ENCODE data around the gene SURF1.

DNA sequence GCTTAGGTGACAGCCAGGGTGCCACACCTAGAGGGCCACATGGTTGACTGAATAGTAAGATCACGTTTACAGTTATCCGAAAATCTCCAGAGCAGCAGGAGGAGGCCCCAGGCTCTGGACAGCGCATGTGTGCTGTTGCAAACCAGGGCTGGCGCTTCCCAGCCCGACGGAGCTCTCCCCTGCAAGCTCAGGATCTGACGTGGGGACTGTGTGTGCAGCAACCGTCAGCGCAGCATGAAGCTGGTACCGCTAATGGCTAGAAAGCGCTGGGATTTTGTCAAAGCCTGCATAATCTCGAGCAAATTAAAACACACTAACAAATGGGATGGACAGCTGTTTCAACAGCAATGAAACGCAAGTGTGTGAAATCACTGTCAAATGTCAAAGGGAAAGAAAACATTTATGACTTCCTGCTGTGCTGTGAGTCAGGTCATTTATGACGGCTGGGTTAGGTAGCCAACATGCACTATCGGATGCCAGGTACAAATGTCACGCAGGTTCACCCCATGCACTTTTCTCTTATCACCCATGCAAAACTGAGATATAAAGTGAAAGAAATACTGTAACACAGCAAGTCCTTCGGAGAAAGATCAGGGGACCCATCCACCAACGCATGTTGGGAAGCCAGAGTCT is 12.1 kb upstream of the SURF1 start:
- TF ChIP-seq, protein P1, sequence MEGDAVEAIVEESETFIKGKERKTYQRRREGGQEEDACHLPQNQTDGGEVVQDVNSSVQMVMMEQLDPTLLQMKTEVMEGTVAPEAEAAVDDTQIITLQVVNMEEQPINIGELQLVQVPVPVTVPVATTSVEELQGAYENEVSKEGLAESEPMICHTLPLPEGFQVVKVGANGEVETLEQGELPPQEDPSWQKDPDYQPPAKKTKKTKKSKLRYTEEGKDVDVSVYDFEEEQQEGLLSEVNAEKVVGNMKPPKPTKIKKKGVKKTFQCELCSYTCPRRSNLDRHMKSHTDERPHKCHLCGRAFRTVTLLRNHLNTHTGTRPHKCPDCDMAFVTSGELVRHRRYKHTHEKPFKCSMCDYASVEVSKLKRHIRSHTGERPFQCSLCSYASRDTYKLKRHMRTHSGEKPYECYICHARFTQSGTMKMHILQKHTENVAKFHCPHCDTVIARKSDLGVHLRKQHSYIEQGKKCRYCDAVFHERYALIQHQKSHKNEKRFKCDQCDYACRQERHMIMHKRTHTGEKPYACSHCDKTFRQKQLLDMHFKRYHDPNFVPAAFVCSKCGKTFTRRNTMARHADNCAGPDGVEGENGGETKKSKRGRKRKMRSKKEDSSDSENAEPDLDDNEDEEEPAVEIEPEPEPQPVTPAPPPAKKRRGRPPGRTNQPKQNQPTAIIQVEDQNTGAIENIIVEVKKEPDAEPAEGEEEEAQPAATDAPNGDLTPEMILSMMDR (IDR thresholded peaks at IDR 0.05; ENCODE audit: insufficient read depth, low read length), result no peak
- TF ChIP-seq, protein P2, sequence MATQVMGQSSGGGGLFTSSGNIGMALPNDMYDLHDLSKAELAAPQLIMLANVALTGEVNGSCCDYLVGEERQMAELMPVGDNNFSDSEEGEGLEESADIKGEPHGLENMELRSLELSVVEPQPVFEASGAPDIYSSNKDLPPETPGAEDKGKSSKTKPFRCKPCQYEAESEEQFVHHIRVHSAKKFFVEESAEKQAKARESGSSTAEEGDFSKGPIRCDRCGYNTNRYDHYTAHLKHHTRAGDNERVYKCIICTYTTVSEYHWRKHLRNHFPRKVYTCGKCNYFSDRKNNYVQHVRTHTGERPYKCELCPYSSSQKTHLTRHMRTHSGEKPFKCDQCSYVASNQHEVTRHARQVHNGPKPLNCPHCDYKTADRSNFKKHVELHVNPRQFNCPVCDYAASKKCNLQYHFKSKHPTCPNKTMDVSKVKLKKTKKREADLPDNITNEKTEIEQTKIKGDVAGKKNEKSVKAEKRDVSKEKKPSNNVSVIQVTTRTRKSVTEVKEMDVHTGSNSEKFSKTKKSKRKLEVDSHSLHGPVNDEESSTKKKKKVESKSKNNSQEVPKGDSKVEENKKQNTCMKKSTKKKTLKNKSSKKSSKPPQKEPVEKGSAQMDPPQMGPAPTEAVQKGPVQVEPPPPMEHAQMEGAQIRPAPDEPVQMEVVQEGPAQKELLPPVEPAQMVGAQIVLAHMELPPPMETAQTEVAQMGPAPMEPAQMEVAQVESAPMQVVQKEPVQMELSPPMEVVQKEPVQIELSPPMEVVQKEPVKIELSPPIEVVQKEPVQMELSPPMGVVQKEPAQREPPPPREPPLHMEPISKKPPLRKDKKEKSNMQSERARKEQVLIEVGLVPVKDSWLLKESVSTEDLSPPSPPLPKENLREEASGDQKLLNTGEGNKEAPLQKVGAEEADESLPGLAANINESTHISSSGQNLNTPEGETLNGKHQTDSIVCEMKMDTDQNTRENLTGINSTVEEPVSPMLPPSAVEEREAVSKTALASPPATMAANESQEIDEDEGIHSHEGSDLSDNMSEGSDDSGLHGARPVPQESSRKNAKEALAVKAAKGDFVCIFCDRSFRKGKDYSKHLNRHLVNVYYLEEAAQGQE (IDR thresholded peaks at IDR 0.05; ENCODE audit: insufficient replicate concordance, low read depth), result no peak

All from HL-60 (cell line).